ENCODE data around the gene EHMT2. TPM values are rescaled to one million over a fixed set of nuclear protein-coding genes. Genes with fewer than 3 reads are reported as not detected.
A peak's percentile ranks its signal among the peaks of the same experiment; 100 is the strongest.

The EHMT2 gene
- total RNA-seq, 2 experiments from 2014 or later: 55.4 to 56.8 TPM

GRCh38 chr6:31899882-31900722 is 2.6 kb upstream of the EHMT2 start:
- Mint-ChIP-seq H3K27me3 (no peaks in the 10 kb centered on the region), H3K36me3 (ENCODE audit: low read depth) (peaks cover 7% of the 10 kb centered on the region), H3K4me1 (ENCODE audit: low read depth) (peaks cover 36% of the 10 kb centered on the region), H3K27ac (no peak overlapping the region), H3K9me3 (no peaks in the 10 kb centered on the region), H3K4me3 (peak overlapping the region; percentile 28)
- intact Hi-C loops (cut with micrococcal nuclease): no loop called here
- TF ChIP-seq CTCF (IDR thresholded peaks at IDR 0.05): no peak
- ChIA-PET POLR2A (interaction anchor here (2.1 kb wide), 1 partner anchor 59 kb away, joined by 9 read pairs; the partner anchor contains the start of genes NELFE and SKIC2), CTCF (no interaction called here)
- peak; percentile 34 for DNase-seq
- no peak for ATAC-seq

- TF ChIP-seq CTCF (IDR thresholded peaks at IDR 0.05): no peak
- DNase-seq (no peak), ATAC-seq (no peak)
- ChIA-PET POLR2A (interaction anchor here (0.6 to 1.5 kb wide), 5 partner anchors 32 to 162 kb away, joined by 3 to 6 read pairs (median 4); partner anchors contain the start of genes DXO and VARS1), CTCF (interaction anchor here (2.9 kb wide), 1 partner anchor 53 kb away, joined by 13 read pairs; no protein-coding TSS in a partner anchor)
- intact Hi-C loops (cut with micrococcal nuclease): no loop called here
- peaks cover 9% of the 10 kb centered on the region for H3K36me3 Mint-ChIP-seq (ENCODE audit: low read depth)
- peak overlapping the region; percentile 53 for H3K4me3 Mint-ChIP-seq
- H3K27me3 Mint-ChIP-seq: no peaks in the 10 kb centered on the region
- H3K9me3 Mint-ChIP-seq: no peaks in the 10 kb centered on the region
- H3K27ac Mint-ChIP-seq: peak overlapping the region; percentile 50
- H3K4me1 Mint-ChIP-seq (ENCODE audit: low read depth): peaks cover 36% of the 10 kb centered on the region
Measured at GRCh38 chr6:31899215-31899614, 1.7 kb upstream of the EHMT2 start.

DNA sequence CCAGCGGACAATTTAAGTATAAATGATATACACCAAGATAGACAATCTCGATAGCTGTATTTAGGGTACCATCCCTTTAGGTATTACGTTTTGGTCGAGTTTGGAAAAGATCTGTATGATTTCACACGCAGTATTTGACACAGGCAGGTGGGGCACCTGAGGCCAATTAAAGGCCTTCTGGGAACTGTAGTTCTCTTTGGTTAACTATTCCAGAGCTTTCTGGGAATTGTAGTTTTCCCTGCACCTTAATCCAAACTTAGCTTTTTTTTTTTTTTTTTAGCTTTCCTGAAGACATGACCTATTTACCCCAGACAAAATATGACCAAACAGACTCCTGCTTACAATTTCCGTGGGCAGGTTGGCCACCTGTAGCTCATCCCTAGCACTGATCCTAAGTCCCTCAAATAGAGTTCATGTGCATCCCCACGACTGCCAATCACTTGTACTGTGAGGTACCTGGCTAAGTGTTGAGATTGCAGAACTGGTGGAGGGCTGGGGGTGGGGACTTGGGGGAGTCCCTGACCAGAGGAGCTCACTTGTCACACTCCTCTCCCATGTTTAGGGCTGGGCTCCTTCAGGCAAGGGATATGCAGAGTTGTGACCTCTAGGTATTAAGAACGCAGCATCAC is 999 bp upstream of the EHMT2 start:
- no peaks in the 10 kb centered on the region for H3K27me3 Mint-ChIP-seq
- H3K4me1 Mint-ChIP-seq (ENCODE audit: low read depth): peaks cover 36% of the 10 kb centered on the region
- H3K4me3 Mint-ChIP-seq: peak overlapping the region; percentile 87
- POLR2A ChIA-PET: interaction anchor here (0.8 to 1.5 kb wide), 10 partner anchors 15 to 1071 kb away, joined by 3 to 6 read pairs (median 3); partner anchors contain the start of genes CFB, DXO and VARS1
- ATAC-seq (peak; percentile 32), DNase-seq (peak; percentile 62)
- CTCF ChIA-PET: interaction anchor here (0.6 to 2.9 kb wide), 8 partner anchors 9 to 220 kb away, joined by 3 to 13 read pairs (median 4); partner anchors contain the start of genes DXO and NEU1
- H3K36me3 Mint-ChIP-seq (ENCODE audit: low read depth): peaks cover 12% of the 10 kb centered on the region
- no peak for TF ChIP-seq CTCF (IDR thresholded peaks at IDR 0.05)
- no peaks in the 10 kb centered on the region for H3K9me3 Mint-ChIP-seq
- peak overlapping the region; percentile 95 for H3K27ac Mint-ChIP-seq
- intact Hi-C loops (cut with micrococcal nuclease): no loop called here

- DNase-seq (no peak), ATAC-seq (no peak)
- intact Hi-C loops (cut with micrococcal nuclease): no loop called here
- H3K27ac Mint-ChIP-seq: peak overlapping the region; percentile 88
- H3K9me3 Mint-ChIP-seq: no peaks in the 10 kb centered on the region
- H3K36me3 Mint-ChIP-seq (ENCODE audit: low read depth): peaks cover 18% of the 10 kb centered on the region
- no peaks in the 10 kb centered on the region for H3K27me3 Mint-ChIP-seq
- ChIA-PET POLR2A (interaction anchor here (0.9 to 1.3 kb wide), 7 partner anchors 10 to 202 kb away, joined by 3 to 4 read pairs (median 4); partner anchors contain the start of gene CFB), CTCF (interaction anchor here (0.6 to 2.9 kb wide), 4 partner anchors 8 to 55 kb away, joined by 3 to 13 read pairs (median 4); partner anchors contain the start of gene NEU1)
- peak overlapping the region; percentile 80 for H3K4me3 Mint-ChIP-seq
- no peak for TF ChIP-seq CTCF (IDR thresholded peaks at IDR 0.05)
- peaks cover 32% of the 10 kb centered on the region for H3K4me1 Mint-ChIP-seq (ENCODE audit: low read depth)
Measured at GRCh38 chr6:31896856-31897611, 464 bp downstream of the EHMT2 start.
